GM20431 (cell line): ENCODE measurements around the gene POU6F2.

ENCODE experiments used
- in situ Hi-C: fragments of 300-500 bp; cut with MseI, MboI; formaldehyde crosslinking; loops from one replicate; pipeline ENCODE4 v1.15.0; 2020; ENCODE audit warnings: low sequenced_read_pairs; ENCODE audit not compliant: unreplicated experiment

POU6F2 gene

GRCh38 chr7:39054731-39055130 lies 77.0 kb downstream of the POU6F2 start:
- in situ Hi-C loops = no loop called here

GRCh38 chr7:39056153-39056552 lies 78.4 kb downstream of the POU6F2 start:
- in situ Hi-C loops = no loop called here

- in situ Hi-C loops = no loop called here
Observed at GRCh38 chr7:39062811-39063210, 85.1 kb downstream of the POU6F2 start.

GRCh38 chr7:39069031-39069430 lies 91.3 kb downstream of the POU6F2 start:
- in situ Hi-C loops = no loop called here

GRCh38 chr7:39069896-39070881 lies 92.5 kb downstream of the POU6F2 start:
- in situ Hi-C loops = no loop called here

GRCh38 chr7:39071116-39071515 lies 93.4 kb downstream of the POU6F2 start:
- in situ Hi-C loops = no loop called here

- in situ Hi-C loops = no loop called here
Observed at GRCh38 chr7:39073432-39073831, 95.7 kb downstream of the POU6F2 start.

GRCh38 chr7:39075210-39075609 lies 97.5 kb downstream of the POU6F2 start:
- in situ Hi-C loops = no loop called here

- in situ Hi-C loops = no loop called here
Observed at GRCh38 chr7:39083781-39084180, 106.1 kb downstream of the POU6F2 start.

GRCh38 chr7:39084349-39084748 lies 106.6 kb downstream of the POU6F2 start:
- in situ Hi-C loops = no loop called here

- in situ Hi-C loops = no loop called here
Observed at GRCh38 chr7:39085189-39085588, 107.5 kb downstream of the POU6F2 start.

GRCh38 chr7:39085590-39086049 lies 107.9 kb downstream of the POU6F2 start:
- in situ Hi-C loops = no loop called here

- in situ Hi-C loops = no loop called here
Observed at GRCh38 chr7:39086638-39087360, 109.1 kb downstream of the POU6F2 start.

- in situ Hi-C loops = no loop called here
Observed at GRCh38 chr7:39088730-39089593, 111.3 kb downstream of the POU6F2 start.

GRCh38 chr7:39091145-39091544 lies 113.4 kb downstream of the POU6F2 start:
- in situ Hi-C loops = no loop called here

- in situ Hi-C loops = no loop called here
Observed at GRCh38 chr7:39091774-39092173, 114.1 kb downstream of the POU6F2 start.

GRCh38 chr7:39094731-39095130 lies 117.0 kb downstream of the POU6F2 start:
- in situ Hi-C loops = no loop called here

GRCh38 chr7:39095875-39096619 lies 118.3 kb downstream of the POU6F2 start:
- in situ Hi-C loops = no loop called here

- in situ Hi-C loops = no loop called here
Observed at GRCh38 chr7:39098506-39098905, 120.8 kb downstream of the POU6F2 start.
